ENCODE measurements around the gene GPC2. TPM values are rescaled to one million over a fixed set of nuclear protein-coding genes. Genes with fewer than 3 reads are reported as not detected.
"Not testable (repeated sequence)": the region's sequence is repeated elsewhere in the genome, so short reads cannot be mapped to it uniquely, and the experiment has no call there.

The GPC2 gene
- total and polyA plus RNA-seq, 4 donors: 6.1 to 53.6 (median 28.7) TPM

DNA sequence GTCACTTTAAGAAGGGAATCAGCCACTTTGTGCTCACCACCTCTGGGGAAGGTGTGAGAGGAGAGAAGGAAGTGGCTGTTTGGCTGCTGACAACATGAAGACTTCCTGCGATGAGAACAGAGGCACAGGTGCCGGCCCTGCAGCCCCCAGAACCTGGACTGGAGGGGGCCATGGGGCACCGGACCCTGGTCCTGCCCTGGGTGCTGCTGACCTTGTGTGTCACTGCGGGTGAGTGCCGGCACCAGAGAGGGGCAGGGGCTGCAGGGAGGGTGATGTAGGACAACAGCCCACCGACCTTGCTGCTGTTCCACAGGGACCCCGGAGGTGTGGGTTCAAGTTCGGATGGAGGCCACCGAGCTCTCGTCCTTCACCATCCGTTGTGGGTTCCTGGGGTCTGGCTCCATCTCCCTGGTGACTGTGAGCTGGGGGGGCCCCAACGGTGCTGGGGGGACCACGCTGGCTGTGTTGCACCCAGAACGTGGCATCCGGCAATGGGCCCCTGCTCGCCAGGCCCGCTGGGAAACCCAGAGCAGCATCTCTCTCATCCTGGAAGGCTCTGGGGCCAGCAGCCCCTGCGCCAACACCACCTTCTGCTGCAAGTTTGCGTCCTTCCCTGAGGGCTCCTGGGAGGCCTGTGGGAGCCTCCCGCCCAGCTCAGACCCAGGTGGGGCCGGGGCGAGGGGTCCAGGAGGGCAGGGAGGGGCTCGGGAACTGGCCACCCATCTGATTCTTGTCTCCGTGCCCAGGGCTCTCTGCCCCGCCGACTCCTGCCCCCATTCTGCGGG is 42.8 kb upstream of the GPC2 start, which contains the start of gene PVRIG:
Gene PVRIG (plus strand): TSS at position 149 of the 785 bp plus-strand sequence. CDS start 22 bp downstream, at position 171.
- H3K27me3 ChIP-seq (ENCODE audit: control insufficient read depth, insufficient read depth, low read length): not testable (repeated sequence)
- H3K36me3 ChIP-seq (ENCODE audit: control insufficient read depth, insufficient read depth, low read length): peaks cover 60% of the 10 kb centered on the region

DNA sequence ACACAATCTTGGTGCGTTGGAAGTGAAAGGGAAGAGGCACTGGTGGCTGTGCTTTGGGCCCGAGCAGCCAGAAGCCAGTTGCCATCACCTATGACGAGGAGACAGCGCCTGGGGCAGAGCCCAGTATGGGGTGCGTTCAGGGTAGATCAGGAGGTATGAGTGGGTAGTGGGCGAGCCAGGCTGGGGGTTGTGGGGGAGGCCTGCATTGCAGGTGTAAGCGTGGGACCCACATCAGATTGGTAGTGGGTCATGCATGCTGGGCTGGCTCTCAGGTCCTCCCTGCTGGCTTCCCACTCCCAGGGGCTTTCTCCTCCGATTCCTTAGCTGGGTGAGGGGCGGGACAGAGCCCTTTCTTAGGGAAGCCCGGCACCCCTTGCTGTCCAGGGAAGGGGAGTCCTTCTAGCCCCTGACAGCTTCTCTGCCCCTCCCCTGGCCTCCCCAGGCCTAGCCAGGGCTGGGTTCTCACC is 42.1 kb upstream of the GPC2 start:
- no peak overlapping the region for H3K4me3 ChIP-seq (ENCODE audit: low read depth, low read length)
- no peak for DNase-seq (ENCODE audit: low read depth in 4 of 6, low spot score in 6 of 6)
- 85% methylated on average over 10 of the region's 10 CpGs for WGBS (ENCODE audit: insufficient coverage)
- H3K9me3 ChIP-seq (ENCODE audit: control insufficient read depth, insufficient read depth, low read length): no peaks in the 10 kb centered on the region
- no peak overlapping the region for H3K27ac ChIP-seq (ENCODE audit: low read depth, low read length)
- H3K36me3 ChIP-seq (ENCODE audit: control insufficient read depth, insufficient read depth, low read length): peaks cover 53% of the 10 kb centered on the region
- H3K27me3 ChIP-seq (ENCODE audit: control insufficient read depth, insufficient read depth, low read length): no peaks in the 10 kb centered on the region
- H3K4me1 ChIP-seq (ENCODE audit: control insufficient read depth, insufficient read depth, low read length): peaks cover 5% of the 10 kb centered on the region

More for the DNA sequence above, 42.8 kb upstream of the GPC2 start, which contains the start of gene PVRIG:
- not testable (repeated sequence) for DNase-seq (ENCODE audit: low read depth in 4 of 6, low spot score in 6 of 6); H3K9me3 ChIP-seq (ENCODE audit: control insufficient read depth, insufficient read depth, low read length); H3K27ac ChIP-seq (ENCODE audit: low read depth, low read length); H3K4me3 ChIP-seq (ENCODE audit: low read depth, low read length); H3K4me1 ChIP-seq (ENCODE audit: control insufficient read depth, insufficient read depth, low read length)
- WGBS (ENCODE audit: insufficient coverage): 90% methylated on average over 18 of the region's 27 CpGs

GRCh38 chr7:100217934-100218333 is 40.8 kb upstream of the GPC2 start:
- not testable (repeated sequence) for H3K27me3 ChIP-seq (ENCODE audit: control insufficient read depth, insufficient read depth, low read length); H3K4me3 ChIP-seq (ENCODE audit: low read depth, low read length); H3K4me1 ChIP-seq (ENCODE audit: control insufficient read depth, insufficient read depth, low read length); H3K9me3 ChIP-seq (ENCODE audit: control insufficient read depth, insufficient read depth, low read length); H3K27ac ChIP-seq (ENCODE audit: low read depth, low read length)
- peaks cover 42% of the 10 kb centered on the region for H3K36me3 ChIP-seq (ENCODE audit: control insufficient read depth, insufficient read depth, low read length)
- WGBS (ENCODE audit: insufficient coverage): no CpG with 5 or more reads among the region's 5 CpGs
- peak in 3 of 6 donors; percentile 24 to 63 (median 52) for DNase-seq (ENCODE audit: low read depth in 4 of 6, low spot score in 6 of 6)

- WGBS (ENCODE audit: insufficient coverage): 49% methylated on average over 4 of the region's 6 CpGs
Observed at GRCh38 chr7:100215895-100216294, 38.7 kb upstream of the GPC2 start.

DNA sequence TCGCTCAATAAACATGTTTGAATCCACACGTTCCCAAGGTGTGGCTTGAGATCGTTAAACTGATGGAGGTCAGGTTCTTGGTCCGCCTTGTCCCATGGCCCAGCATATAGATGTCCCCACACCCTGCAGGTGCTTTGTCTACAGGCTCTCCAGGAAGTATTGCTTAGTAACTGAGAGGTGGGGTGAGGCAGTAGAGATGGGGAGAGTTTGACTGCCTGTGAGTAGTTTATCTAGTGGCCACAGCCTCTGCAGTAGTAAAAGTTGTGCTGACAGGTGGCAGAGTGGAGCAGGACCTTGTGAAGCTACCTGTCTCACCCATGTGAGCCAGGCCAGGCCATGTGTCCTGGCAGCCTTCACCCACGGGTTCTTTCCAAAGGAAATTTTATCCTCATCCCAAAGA is 37.2 kb upstream of the GPC2 start:
- H3K9me3 ChIP-seq (ENCODE audit: control insufficient read depth, insufficient read depth, low read length); DNase-seq (ENCODE audit: low read depth in 4 of 6, low spot score in 6 of 6); H3K27ac ChIP-seq (ENCODE audit: low read depth, low read length); H3K4me1 ChIP-seq (ENCODE audit: control insufficient read depth, insufficient read depth, low read length); H3K4me3 ChIP-seq (ENCODE audit: low read depth, low read length); H3K27me3 ChIP-seq (ENCODE audit: control insufficient read depth, insufficient read depth, low read length): not testable (repeated sequence)
- H3K36me3 ChIP-seq (ENCODE audit: control insufficient read depth, insufficient read depth, low read length): peaks cover 15% of the 10 kb centered on the region
- WGBS (ENCODE audit: insufficient coverage): no CpG with 5 or more reads among the region's 5 CpGs

More at GRCh38 chr7:100215895-100216294, 38.7 kb upstream of the GPC2 start:
- H3K36me3 ChIP-seq (ENCODE audit: control insufficient read depth, insufficient read depth, low read length): peaks cover 28% of the 10 kb centered on the region
- no peaks in the 10 kb centered on the region for H3K9me3 ChIP-seq (ENCODE audit: control insufficient read depth, insufficient read depth, low read length)
- H3K27ac ChIP-seq (ENCODE audit: low read depth, low read length): peak overlapping the region; percentile 61
- H3K27me3 ChIP-seq (ENCODE audit: control insufficient read depth, insufficient read depth, low read length): no peaks in the 10 kb centered on the region
- H3K4me1 ChIP-seq (ENCODE audit: control insufficient read depth, insufficient read depth, low read length): peaks cover 5% of the 10 kb centered on the region
- peak in 1 of 6 donors; percentile 62 for DNase-seq (ENCODE audit: low read depth in 4 of 6, low spot score in 6 of 6)
- H3K4me3 ChIP-seq (ENCODE audit: low read depth, low read length): no peak overlapping the region

- Histone ChIP-seq H3K27me3 (ENCODE audit: control insufficient read depth, insufficient read depth, low read length) (no peaks in the 10 kb centered on the region), H3K4me1 (ENCODE audit: control insufficient read depth, insufficient read depth, low read length) (peaks cover 11% of the 10 kb centered on the region), H3K9me3 (ENCODE audit: control insufficient read depth, insufficient read depth, low read length) (no peaks in the 10 kb centered on the region), H3K4me3 (ENCODE audit: low read depth, low read length) (no peak overlapping the region), H3K36me3 (ENCODE audit: control insufficient read depth, insufficient read depth, low read length) (peaks cover 11% of the 10 kb centered on the region), H3K27ac (ENCODE audit: low read depth, low read length) (no peak overlapping the region)
- WGBS (ENCODE audit: insufficient coverage): 79% methylated on average over 3 of the region's 6 CpGs
- no peak for DNase-seq (ENCODE audit: low read depth in 4 of 6, low spot score in 6 of 6)
Observed at GRCh38 chr7:100213672-100214071, 36.5 kb upstream of the GPC2 start.

DNA sequence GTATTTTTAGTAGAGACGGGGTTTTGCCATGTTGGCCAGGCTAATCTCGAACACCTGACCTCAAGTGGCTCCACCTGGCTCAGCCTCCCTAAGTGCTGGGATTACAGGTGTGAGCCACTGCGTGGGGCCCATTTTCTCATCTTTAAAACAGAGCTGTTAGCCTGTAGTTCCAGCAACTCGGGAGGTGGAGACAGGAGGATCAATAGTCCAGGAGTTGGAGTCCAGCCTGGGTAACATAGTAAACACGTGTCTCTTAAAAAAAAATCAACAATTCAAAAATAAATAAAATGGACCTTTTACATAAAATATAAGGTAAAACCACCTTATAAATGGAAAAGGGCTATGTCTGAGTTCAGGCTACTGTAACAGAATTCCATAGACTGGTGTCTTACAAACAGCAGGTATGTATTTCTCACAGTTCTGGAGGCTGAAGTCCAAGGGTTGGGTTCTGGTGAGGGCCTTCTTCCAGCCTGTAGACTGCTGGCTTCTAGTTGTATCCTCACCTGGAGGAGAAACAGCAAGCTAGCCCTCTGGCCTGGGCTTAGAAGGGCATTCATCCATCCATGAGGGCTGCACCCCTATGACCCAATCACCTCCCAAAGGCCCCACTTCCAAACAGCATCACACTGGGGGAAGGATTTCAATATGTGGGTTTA is 35.6 kb upstream of the GPC2 start:
- WGBS (ENCODE audit: insufficient coverage): 100% methylated on average over 2 of the region's 5 CpGs
- Histone ChIP-seq H3K27ac (ENCODE audit: low read depth, low read length) (no peak overlapping the region), H3K4me1 (ENCODE audit: control insufficient read depth, insufficient read depth, low read length) (peaks cover 11% of the 10 kb centered on the region), H3K9me3 (ENCODE audit: control insufficient read depth, insufficient read depth, low read length) (no peaks in the 10 kb centered on the region), H3K27me3 (ENCODE audit: control insufficient read depth, insufficient read depth, low read length) (no peaks in the 10 kb centered on the region), H3K4me3 (ENCODE audit: low read depth, low read length) (no peak overlapping the region), H3K36me3 (ENCODE audit: control insufficient read depth, insufficient read depth, low read length) (peaks cover 11% of the 10 kb centered on the region)
- no peak for DNase-seq (ENCODE audit: low read depth in 4 of 6, low spot score in 6 of 6)

- H3K4me1 ChIP-seq (ENCODE audit: control insufficient read depth, insufficient read depth, low read length): peaks cover 6% of the 10 kb centered on the region
- H3K4me3 ChIP-seq (ENCODE audit: low read depth, low read length): no peak overlapping the region
- no peak overlapping the region for H3K27ac ChIP-seq (ENCODE audit: low read depth, low read length)
- H3K27me3 ChIP-seq (ENCODE audit: control insufficient read depth, insufficient read depth, low read length): no peaks in the 10 kb centered on the region
- DNase-seq (ENCODE audit: low read depth in 4 of 6, low spot score in 6 of 6): no peak
- WGBS (ENCODE audit: insufficient coverage): 83% methylated on average over 6 of the region's 7 CpGs
- H3K9me3 ChIP-seq (ENCODE audit: control insufficient read depth, insufficient read depth, low read length): no peaks in the 10 kb centered on the region
- H3K36me3 ChIP-seq (ENCODE audit: control insufficient read depth, insufficient read depth, low read length): peaks cover 9% of the 10 kb centered on the region
Observed at GRCh38 chr7:100211342-100211780, 34.2 kb upstream of the GPC2 start.

DNA sequence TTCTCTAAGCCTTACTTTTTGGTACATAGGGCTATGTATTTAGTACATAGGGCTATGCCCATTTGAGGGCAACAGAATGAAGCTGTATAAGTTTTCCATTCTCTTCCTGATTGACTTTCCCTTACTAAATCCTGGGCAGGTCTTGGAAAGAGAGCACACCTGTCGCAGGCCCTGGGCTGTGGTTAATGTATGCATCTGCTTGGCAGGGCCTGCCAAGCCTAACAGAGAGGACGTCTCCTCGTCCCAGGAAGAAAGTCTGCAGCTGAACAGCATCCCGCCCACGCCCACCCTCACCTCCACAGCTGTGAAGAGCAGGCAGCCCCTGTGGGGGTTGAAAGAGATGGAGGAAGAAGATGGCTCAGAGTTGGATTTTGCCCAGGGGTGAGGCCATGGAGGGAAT is 33.6 kb upstream of the GPC2 start:
- Histone ChIP-seq H3K9me3 (ENCODE audit: control insufficient read depth, insufficient read depth, low read length) (no peaks in the 10 kb centered on the region), H3K27me3 (ENCODE audit: control insufficient read depth, insufficient read depth, low read length) (no peaks in the 10 kb centered on the region), H3K27ac (ENCODE audit: low read depth, low read length) (no peak overlapping the region), H3K36me3 (ENCODE audit: control insufficient read depth, insufficient read depth, low read length) (peaks cover 9% of the 10 kb centered on the region), H3K4me1 (ENCODE audit: control insufficient read depth, insufficient read depth, low read length) (peaks cover 6% of the 10 kb centered on the region), H3K4me3 (ENCODE audit: low read depth, low read length) (no peak overlapping the region)
- 86% methylated on average over 1 of the region's 5 CpGs for WGBS (ENCODE audit: insufficient coverage)
- DNase-seq (ENCODE audit: low read depth in 4 of 6, low spot score in 6 of 6): no peak
